Measurements from ENCODE around the gene TRPM8. TPM values are rescaled to one million over a fixed set of nuclear protein-coding genes. Genes with fewer than 3 reads are reported as not detected.

Gene TRPM8
- total and polyA plus RNA-seq, 2 experiments from 2014 or later, result 0.11 to 0.14 TPM

- Histone ChIP-seq H3K79me2 (replicated peaks; ENCODE audit: insufficient read depth) (no peaks in the 10 kb centered on the region), H3K4me2 (no peak overlapping the region), H3K27ac (ENCODE audit: low read depth) (no peak overlapping the region), H3K4me1 (ENCODE audit: insufficient read depth) (peaks cover 11% of the 10 kb centered on the region), H3K36me3 (ENCODE audit: insufficient read depth) (no peaks in the 10 kb centered on the region), H3K9me2 (ENCODE audit: insufficient read depth) (no peaks in the 10 kb centered on the region), H2AFZ (no peak overlapping the region), H4K20me1 (replicated peaks; ENCODE audit: insufficient read depth) (no peaks in the 10 kb centered on the region), H3K4me3 (no peak overlapping the region), H3K27me3 (ENCODE audit: insufficient read depth) (no peaks in the 10 kb centered on the region), H3F3A (replicated peaks; ENCODE audit: low read depth) (no peaks in the 10 kb centered on the region)
- Mint-ChIP-seq H3K27me3 (ENCODE audit: insufficient read depth, low read depth, poor library complexity) (no peaks in the 10 kb centered on the region), H3K9me3 (no peaks in the 10 kb centered on the region), H3K27ac (no peak overlapping the region), H3K36me3 (ENCODE audit: low read depth) (no peaks in the 10 kb centered on the region), H3K4me1 (peaks cover 13% of the 10 kb centered on the region), H3K4me3 (no peak overlapping the region)
- ATAC-seq, result no peak
- DNase-seq (ENCODE audit: low spot score), result no peak
- TF ChIP-seq CTCF (conservative IDR thresholded peaks at IDR 0.05; ENCODE audit: low read depth in 2 of 2), result no peak
- TF ChIP-seq POLR2AphosphoS5 (IDR thresholded peaks at IDR 0.05; ENCODE audit: low read depth), result no peak
- TF ChIP-seq NANOG (IDR thresholded peaks at IDR 0.05; ENCODE audit: borderline replicate concordance), result no peak
- TF ChIP-seq JUNB (IDR thresholded peaks at IDR 0.05; ENCODE audit: unreplicated experiment), result no peak
- no peak for TF ChIP-seq STAT1 (IDR thresholded peaks at IDR 0.05; ENCODE audit: unreplicated experiment)
- no peak for TF ChIP-seq ZNF331 (CRISPR knock-in tag; IDR thresholded peaks at IDR 0.05; ENCODE audit: low read depth)
- TF ChIP-seq ETS1 (IDR thresholded peaks at IDR 0.05), result no peak
- no peak for TF ChIP-seq REST (IDR thresholded peaks at IDR 0.05; ENCODE audit: unreplicated experiment)
- no peak for TF ChIP-seq ZNF114 (CRISPR knock-in tag; IDR thresholded peaks at IDR 0.05)
Observed at GRCh38 chr2:233919319-233919718, 2.1 kb downstream of the TRPM8 start.

GRCh38 chr2:233919938-233920337 lies 2.8 kb downstream of the TRPM8 start:
- Mint-ChIP-seq H3K4me3 (no peak overlapping the region), H3K4me1 (peaks cover 13% of the 10 kb centered on the region), H3K27me3 (ENCODE audit: insufficient read depth, low read depth, poor library complexity) (no peaks in the 10 kb centered on the region), H3K36me3 (ENCODE audit: low read depth) (no peaks in the 10 kb centered on the region), H3K9me3 (no peaks in the 10 kb centered on the region), H3K27ac (no peak overlapping the region)
- Histone ChIP-seq H3K9me2 (ENCODE audit: insufficient read depth) (no peaks in the 10 kb centered on the region), H3F3A (replicated peaks; ENCODE audit: low read depth) (no peaks in the 10 kb centered on the region), H3K4me2 (no peak overlapping the region), H3K27me3 (ENCODE audit: insufficient read depth) (no peaks in the 10 kb centered on the region), H2AFZ (no peak overlapping the region), H3K36me3 (ENCODE audit: insufficient read depth) (no peaks in the 10 kb centered on the region), H4K20me1 (replicated peaks; ENCODE audit: insufficient read depth) (no peaks in the 10 kb centered on the region), H3K27ac (ENCODE audit: low read depth) (no peak overlapping the region), H3K79me2 (replicated peaks; ENCODE audit: insufficient read depth) (no peaks in the 10 kb centered on the region), H3K4me3 (no peak overlapping the region), H3K4me1 (ENCODE audit: insufficient read depth) (peaks cover 11% of the 10 kb centered on the region)
- DNase-seq (ENCODE audit: low spot score) (no peak), ATAC-seq (no peak)
- no peak for TF ChIP-seq ZNF462 (CRISPR knock-in tag; IDR thresholded peaks at IDR 0.05)

Measured in GM23338 (cell line).